ENCODE data around the gene IQCN. TPM values are rescaled to one million over a fixed set of nuclear protein-coding genes. Genes with fewer than 3 reads are reported as not detected.

The IQCN gene
- total RNA-seq, 1 donor from 2014 or later: 2.4 TPM

DNA sequence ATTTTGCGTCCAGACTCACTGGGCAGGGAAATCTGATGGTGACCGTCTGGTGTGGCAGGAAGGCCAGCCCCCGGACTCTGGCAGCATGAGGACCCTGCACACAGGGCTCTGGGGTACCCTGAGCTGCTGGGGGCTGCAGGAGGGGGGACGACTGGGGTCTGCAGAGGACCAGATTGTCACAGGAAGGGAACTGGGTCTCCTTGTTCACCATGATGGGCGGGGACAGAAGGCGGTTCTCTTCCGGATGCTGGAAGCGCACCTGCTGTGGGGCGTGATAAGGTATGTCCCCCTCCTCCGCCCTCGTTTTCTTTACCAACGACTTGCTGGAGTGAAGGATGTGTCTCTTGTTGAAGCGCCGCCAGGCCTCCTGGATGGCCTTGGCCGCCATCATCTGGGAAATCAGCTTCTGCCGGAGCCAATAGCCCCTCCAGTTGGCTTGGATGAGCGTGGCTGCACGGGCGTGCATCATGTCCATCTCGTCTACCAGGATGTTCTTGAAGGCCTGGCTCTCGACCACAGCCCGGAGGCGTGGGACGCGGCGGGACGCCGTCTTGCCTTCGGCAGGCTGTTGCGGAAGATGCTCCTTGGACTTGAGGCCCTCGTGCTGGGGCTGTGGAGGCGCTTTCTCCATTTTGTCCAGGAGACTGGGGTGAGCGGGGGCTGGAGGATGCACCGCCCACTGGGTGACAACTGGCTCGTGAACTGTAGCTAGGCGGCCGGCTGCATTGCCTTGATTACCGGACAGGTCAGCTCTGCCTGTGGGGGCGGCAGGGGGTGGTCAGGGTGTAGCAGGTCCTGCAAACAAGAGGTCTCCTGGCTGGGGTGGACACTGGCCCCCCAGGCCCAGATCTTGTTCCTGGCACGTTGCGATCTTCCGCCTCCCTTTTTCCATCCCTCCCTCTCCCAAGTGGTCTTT, 7.2 kb downstream of the IQCN start:
- DNase-seq (ENCODE audit: extremely low read depth, low read depth, low spot score): no peak

DNA sequence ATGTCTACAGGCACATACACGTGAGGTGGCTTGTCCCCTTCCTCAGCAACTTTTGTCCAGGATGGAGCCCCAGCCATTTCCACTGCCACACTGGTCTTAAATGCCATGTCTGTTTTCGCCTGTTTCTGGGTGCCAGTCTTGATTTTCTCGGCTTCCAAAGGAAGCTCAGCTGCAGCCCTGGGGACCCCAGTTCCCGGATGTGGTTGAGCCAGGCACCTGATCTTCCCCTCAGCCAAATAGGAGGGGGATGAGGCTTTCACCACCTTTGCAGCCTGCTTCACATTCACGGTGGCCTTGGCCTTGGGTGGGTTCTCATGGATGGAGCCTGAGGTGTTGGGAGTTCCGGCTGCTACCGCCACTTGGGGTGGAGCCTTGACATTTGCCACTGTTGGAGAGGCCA, 8.7 kb downstream of the IQCN start:
- no peak for DNase-seq (ENCODE audit: extremely low read depth, low read depth, low spot score)

DNA sequence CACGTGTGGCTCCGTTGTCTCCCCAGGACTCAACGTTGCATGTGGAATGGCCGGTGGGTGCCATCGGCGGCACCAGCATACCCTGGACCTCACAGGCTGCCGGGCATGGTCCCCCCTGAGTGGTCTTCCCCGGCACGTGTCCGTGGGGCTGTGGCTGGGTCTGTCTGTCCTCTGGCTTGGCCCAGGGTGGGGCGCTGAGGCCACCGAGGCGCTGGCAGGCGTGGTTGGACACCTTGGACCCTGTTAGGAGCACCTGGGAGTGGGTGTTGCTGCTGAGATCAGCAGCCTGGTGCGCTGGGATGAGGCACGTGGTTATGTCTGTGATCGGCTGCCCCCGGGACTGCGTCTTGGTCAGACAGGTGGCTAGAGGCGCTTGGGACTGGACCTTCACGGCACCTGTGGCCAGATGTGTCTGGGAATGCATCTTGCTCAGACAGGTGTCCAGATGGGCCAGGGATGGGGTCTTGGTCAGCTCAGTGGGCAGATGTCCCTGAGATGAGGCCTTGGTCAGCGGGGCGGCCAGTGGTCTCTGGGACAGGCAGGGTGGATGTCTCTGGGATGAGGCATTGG, 9.2 kb downstream of the IQCN start:
- DNase-seq (ENCODE audit: extremely low read depth, low read depth, low spot score): no peak

- no peak for DNase-seq (ENCODE audit: extremely low read depth, low read depth, low spot score)
Observed at GRCh38 chr19:18264137-18264854, 10.0 kb downstream of the IQCN start.

DNA sequence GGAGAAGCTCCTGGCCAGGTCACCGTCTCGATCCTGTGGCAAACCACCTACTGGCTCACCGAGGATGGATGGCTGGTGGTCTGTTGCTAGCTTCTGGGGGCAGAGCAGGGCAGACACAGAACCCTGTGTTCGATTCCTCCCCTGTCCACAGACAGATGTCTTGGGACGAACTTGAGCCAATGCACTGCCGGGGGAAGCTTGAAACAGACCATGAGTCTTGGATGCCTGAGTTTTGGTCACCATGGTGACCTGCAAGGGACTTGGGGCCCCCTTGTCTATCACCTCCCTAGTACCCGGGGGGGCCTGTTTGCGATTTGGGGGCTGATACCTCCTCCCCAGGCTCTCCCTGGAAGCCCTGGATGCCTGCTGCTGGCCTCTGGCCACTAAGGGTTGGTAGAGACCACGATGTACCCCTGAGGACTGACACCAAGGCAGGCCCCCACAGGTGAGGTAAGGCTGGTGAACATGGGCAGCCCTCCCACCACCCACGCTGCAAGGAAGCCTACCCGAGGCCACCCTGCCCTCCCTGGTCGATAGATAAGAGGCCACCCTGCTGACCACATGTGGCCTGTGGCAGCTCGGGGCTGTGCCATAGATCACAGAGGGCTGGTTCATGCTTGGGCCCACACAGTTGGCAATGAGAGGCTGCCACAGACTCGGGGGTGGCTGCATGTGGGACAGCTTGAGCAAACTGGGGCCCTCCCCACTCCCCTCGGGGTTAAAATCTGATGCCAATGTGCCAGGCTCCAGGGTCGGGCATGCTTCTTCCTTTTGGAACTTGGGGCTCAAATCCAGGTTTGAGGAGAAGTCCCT, 10.7 kb downstream of the IQCN start:
- DNase-seq (ENCODE audit: extremely low read depth, low read depth, low spot score): no peak

GRCh38 chr19:18262917-18263316, 11.3 kb downstream of the IQCN start:
- DNase-seq (ENCODE audit: extremely low read depth, low read depth, low spot score): no peak

GRCh38 chr19:18262144-18262543, 12.1 kb downstream of the IQCN start:
- no peak for DNase-seq (ENCODE audit: extremely low read depth, low read depth, low spot score)

GRCh38 chr19:18261474-18261873, 12.8 kb downstream of the IQCN start:
- DNase-seq (ENCODE audit: extremely low read depth, low read depth, low spot score): no peak

DNA sequence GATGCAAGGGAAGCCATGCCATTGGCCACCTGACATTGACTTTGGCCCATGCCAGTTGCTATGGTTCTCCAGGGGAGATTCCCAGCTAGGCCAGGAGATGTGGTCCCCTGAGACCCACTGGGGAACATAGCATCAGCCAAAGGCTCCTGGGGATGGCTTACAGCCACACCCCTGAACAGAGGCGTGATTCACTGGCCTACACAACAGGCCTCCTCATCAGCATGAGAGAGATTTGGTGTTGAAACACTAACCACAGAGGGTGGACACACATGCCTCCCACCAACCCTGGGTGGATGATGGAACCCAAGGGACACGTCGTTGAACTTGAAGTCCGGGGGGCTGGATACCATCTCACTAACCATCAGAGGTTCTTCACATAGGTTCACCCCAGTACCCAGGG, 14.4 kb downstream of the IQCN start:
- no peak for DNase-seq (ENCODE audit: extremely low read depth, low read depth, low spot score)

GRCh38 chr19:18257503-18258470, 16.5 kb downstream of the IQCN start:
- no peak for DNase-seq (ENCODE audit: extremely low read depth, low read depth, low spot score)

DNA sequence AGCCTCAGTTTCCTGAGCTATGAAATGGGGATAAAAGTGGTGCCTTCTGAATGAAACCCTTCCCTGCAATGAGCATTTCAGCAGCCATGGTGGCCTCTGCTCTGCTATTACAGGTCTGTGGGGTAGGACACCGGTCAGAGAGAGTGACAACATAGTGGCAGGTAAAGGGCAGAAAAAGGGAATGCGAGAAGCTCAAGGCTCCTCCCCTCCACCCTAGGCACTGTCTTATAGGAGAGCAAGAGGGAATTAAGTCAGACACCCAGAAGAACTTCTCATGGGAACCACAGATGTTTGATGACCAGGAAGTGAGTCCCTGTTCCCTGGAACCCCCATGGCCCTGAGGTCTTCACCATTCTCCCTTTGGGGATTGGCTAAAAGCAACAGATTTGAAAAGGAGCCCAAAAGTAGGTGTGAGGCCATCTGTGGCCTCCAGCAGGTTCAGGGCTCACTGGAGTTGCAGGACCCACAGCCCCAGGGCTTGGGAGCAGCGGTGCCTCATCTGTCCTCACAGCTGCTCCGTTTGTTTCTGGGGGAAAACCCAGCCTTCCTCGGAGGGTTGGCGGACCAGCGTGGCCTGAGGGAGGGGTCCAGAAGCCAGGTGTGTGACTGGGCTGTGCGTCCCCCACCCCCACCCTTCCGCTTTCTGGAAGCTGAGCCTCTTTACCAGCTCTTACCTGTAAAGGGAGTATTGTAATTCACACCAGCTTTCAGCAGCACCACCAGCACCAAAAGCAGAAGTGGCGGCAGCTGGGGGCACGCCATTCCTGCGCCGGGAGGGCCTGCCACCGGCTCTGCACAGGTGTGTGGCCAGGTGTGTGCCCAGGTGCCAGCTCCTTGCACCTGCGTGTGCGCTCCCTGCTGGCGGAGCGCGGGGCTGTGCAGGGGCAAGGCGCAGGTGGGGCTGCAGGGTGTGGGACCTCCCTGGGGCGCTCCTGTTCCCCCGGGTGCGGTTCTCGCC, 19.4 kb downstream of the IQCN start:
- no peak for DNase-seq (ENCODE audit: extremely low read depth, low read depth, low spot score)

GRCh38 chr19:18253716-18254115, 20.5 kb downstream of the IQCN start:
- DNase-seq (ENCODE audit: extremely low read depth, low read depth, low spot score): no peak

- no peak for DNase-seq (ENCODE audit: extremely low read depth, low read depth, low spot score)
Observed at GRCh38 chr19:18253130-18253529, 21.1 kb downstream of the IQCN start.

DNA sequence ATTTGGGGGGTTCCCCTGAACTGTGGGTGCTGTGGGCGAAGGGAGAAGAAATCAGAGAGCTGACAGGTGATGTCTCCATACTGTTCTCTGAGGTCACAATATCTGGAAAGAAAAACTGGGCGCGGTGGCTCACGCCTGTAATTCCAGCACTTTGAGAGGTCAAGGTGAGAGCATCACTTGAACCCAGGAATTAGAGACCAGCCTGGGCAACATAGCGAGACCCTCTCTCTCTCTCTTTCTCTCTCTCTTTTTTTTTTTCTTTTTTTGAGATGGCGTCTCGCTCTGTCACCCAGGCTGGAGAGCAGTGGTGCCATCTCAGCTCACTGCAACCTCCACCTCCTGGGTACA, 21.9 kb downstream of the IQCN start:
- no peak for DNase-seq (ENCODE audit: extremely low read depth, low read depth, low spot score)

DNA sequence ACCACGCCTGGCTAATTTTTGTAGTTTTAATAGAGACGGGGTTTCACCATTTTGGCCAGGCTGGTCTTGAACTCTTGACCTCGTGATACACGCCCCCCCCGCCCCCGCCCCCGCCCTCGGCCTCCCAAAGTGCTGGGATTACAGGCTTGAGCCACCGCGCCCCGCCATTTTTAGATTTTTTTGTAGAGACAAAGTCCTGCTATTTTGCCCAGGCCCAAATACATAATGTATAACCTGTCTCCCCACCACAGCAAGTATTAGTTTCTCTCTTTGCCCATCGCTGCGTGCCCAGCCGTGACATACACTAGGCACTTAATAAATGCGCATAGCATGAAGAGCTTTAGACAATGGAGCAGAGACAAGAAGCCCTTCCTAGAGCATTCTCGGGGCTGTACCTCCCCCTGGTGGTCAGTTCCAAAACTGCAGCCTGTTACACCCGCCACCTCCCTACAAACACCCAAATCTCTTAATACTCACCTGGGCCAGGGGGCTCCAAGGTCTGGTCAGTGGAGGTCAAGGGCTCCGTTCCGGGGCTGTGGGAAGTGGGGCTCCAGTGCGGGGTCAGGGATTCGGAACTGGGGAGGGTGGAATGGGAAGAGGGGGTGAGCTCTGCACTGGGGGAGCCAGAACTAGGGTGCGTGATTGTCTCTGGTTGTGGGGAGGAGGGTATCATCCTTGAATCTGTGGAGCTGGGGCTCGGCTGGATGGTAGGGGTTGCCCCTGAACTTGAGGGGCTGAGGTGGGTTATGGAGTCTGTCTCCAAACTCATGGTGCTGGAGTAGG, 22.5 kb downstream of the IQCN start:
- peak; percentile 34 for DNase-seq (ENCODE audit: extremely low read depth, low read depth, low spot score)

GRCh38 chr19:18249834-18250233, 24.4 kb downstream of the IQCN start:
- DNase-seq (ENCODE audit: extremely low read depth, low read depth, low spot score): no peak

GRCh38 chr19:18245297-18245696, 29.0 kb downstream of the IQCN start:
- DNase-seq (ENCODE audit: extremely low read depth, low read depth, low spot score): no peak

GRCh38 chr19:18239303-18239702, 34.9 kb downstream of the IQCN start:
- no peak for DNase-seq (ENCODE audit: extremely low read depth, low read depth, low spot score)

Data from glomerular endothelial cell (primary cell).